Calu3 (cell line): Measurements from ENCODE around the gene COX4I2. TPM values are rescaled to one million over a fixed set of nuclear protein-coding genes. Genes with fewer than 3 reads are reported as not detected.

Experiments
- BruUV-seq: library from RNA; stranded (reverse); fragments of 400-500 nt; replicated peaks from 2 replicates; lab custom pipeline; 2021; lab: Mats Ljungman, UMichigan
- CTCF ChIA-PET: fragments of 300-600 bp; sonication (Branson Sonifier 250); formaldehyde crosslinking; loops from one replicate; lab custom pipeline; 2022; ENCODE audit warnings: antibody characterized with exemption; lab: Charles Lee
- DNase-seq: peaks from one replicate; pipeline ENCODE4 v3.0.0; 2022
- H3K27ac Mint-ChIP-seq: one replicate; pipeline ENCODE4 v1.8.0; 2022; ENCODE audit warnings: mixed read lengths; ENCODE audit not compliant: unreplicated experiment
- H3K27me3 Mint-ChIP-seq: one replicate; pipeline ENCODE4 v1.8.0; 2022; ENCODE audit warnings: mixed read lengths; ENCODE audit not compliant: unreplicated experiment
- H3K36me3 Mint-ChIP-seq: one replicate; pipeline ENCODE4 v1.8.0; 2022; ENCODE audit warnings: mild to moderate bottlenecking, moderate library complexity, mixed read lengths; ENCODE audit not compliant: insufficient read depth, unreplicated experiment
- H3K4me1 Mint-ChIP-seq: one replicate; pipeline ENCODE4 v1.8.0; 2022; ENCODE audit warnings: mild to moderate bottlenecking, low read depth, mixed read lengths; ENCODE audit not compliant: unreplicated experiment
- H3K4me3 Mint-ChIP-seq: one replicate; pipeline ENCODE4 v1.8.0; 2022; ENCODE audit warnings: mild to moderate bottlenecking, low read depth, moderate library complexity, mixed read lengths; ENCODE audit not compliant: unreplicated experiment
- H3K9me3 Mint-ChIP-seq: one replicate; pipeline ENCODE4 v1.8.0; 2022; ENCODE audit warnings: low read depth, mixed read lengths; ENCODE audit not compliant: unreplicated experiment
- CTCF ChIP-seq: fragments of 200-600 bp; IDR thresholded peaks from one replicate; pipeline ENCODE4 v1.8.0; 2022; ENCODE audit warnings: antibody characterized with exemption; ENCODE audit not compliant: unreplicated experiment
- intact Hi-C: fragments of 100-400 bp; cut with micrococcal nuclease; formaldehyde crosslinking; loops from one replicate; pipeline ENCODE4 v1.10.0; 2022; ENCODE audit not compliant: unreplicated experiment
- total RNA-seq: library from RNA; stranded (reverse); gene quantifications from 2 replicates; pipeline ENCODE4 v1.2.3, GENCODE V29; 2022

Gene COX4I2
- total RNA-seq, 1 experiment from 2014 or later = not detected

GRCh38 chr20:31661625-31662371, 24.1 kb downstream of the COX4I2 start:
- BruUV-seq = TSS peak; percentile 96
- H3K27me3 Mint-ChIP-seq = no peaks in the 10 kb centered on the region
- H3K4me3 Mint-ChIP-seq = peak overlapping the region; percentile 38
- H3K36me3 Mint-ChIP-seq = peaks cover 67% of the 10 kb centered on the region
- peak; percentile 90 for DNase-seq
- peak overlapping the region; percentile 80 for H3K27ac Mint-ChIP-seq
- peak; percentile 97 for TF ChIP-seq CTCF
- CTCF ChIA-PET = interaction anchor here (0.6 to 7.0 kb wide), 25 partner anchors 8 to 99 kb away, joined by 3 to 205 read pairs (median 4); partner anchors contain the start of genes BCL2L1 and TPX2
- peaks cover 62% of the 10 kb centered on the region for H3K4me1 Mint-ChIP-seq
- intact Hi-C loops = loop anchor here (1.0 to 5.0 kb wide), 3 partner anchors 36 to 62 kb away; no protein-coding TSS in a partner anchor
- no peaks in the 10 kb centered on the region for H3K9me3 Mint-ChIP-seq

GRCh38 chr20:31662372-31662854, 24.7 kb downstream of the COX4I2 start:
- CTCF ChIA-PET = interaction anchor here (0.7 to 7.0 kb wide), 16 partner anchors 8 to 96 kb away, joined by 3 to 205 read pairs (median 6); partner anchors contain the start of genes BCL2L1 and TPX2
- no TSS peak for BruUV-seq
- peak overlapping the region; percentile 80 for H3K27ac Mint-ChIP-seq
- TF ChIP-seq CTCF = no peak
- peaks cover 73% of the 10 kb centered on the region for H3K36me3 Mint-ChIP-seq
- no peaks in the 10 kb centered on the region for H3K27me3 Mint-ChIP-seq
- H3K4me3 Mint-ChIP-seq = peak overlapping the region; percentile 38
- H3K4me1 Mint-ChIP-seq = peaks cover 68% of the 10 kb centered on the region
- DNase-seq = no peak
- intact Hi-C loops = loop anchor here (1.0 to 5.0 kb wide), 2 partner anchors 35 to 58 kb away; no protein-coding TSS in a partner anchor
- no peaks in the 10 kb centered on the region for H3K9me3 Mint-ChIP-seq

GRCh38 chr20:31663524-31663837, 25.8 kb downstream of the COX4I2 start:
- CTCF ChIA-PET = interaction anchor here (0.9 to 7.0 kb wide), 5 partner anchors 16 to 60 kb away, joined by 3 to 205 read pairs (median 5); partner anchors contain the start of gene BCL2L1
- H3K36me3 Mint-ChIP-seq = peaks cover 84% of the 10 kb centered on the region
- intact Hi-C loops = loop anchor here (5.0 kb wide), 1 partner anchor 34 kb away; no protein-coding TSS in a partner anchor

More at GRCh38 chr20:31663524-31663837, 25.8 kb downstream of the COX4I2 start:
- Mint-ChIP-seq H3K27ac (peak overlapping the region; percentile 59), H3K9me3 (no peaks in the 10 kb centered on the region), H3K27me3 (no peaks in the 10 kb centered on the region), H3K4me3 (no peak overlapping the region), H3K4me1 (peaks cover 79% of the 10 kb centered on the region)
- DNase-seq = no peak
- no TSS peak for BruUV-seq
- no peak for TF ChIP-seq CTCF
